ENCODE data around the gene EPB41L2.

GRCh38 chr6:131024565-131024964 lies 38.5 kb downstream of the EPB41L2 start:
- no peak for TF ChIP-seq CTCF (IDR thresholded peaks at IDR 0.05)
- no peak for TF ChIP-seq SIN3A (IDR thresholded peaks at IDR 0.05; ENCODE audit: borderline replicate concordance, insufficient read depth, low read depth, low read length)
- TF ChIP-seq, protein P1, sequence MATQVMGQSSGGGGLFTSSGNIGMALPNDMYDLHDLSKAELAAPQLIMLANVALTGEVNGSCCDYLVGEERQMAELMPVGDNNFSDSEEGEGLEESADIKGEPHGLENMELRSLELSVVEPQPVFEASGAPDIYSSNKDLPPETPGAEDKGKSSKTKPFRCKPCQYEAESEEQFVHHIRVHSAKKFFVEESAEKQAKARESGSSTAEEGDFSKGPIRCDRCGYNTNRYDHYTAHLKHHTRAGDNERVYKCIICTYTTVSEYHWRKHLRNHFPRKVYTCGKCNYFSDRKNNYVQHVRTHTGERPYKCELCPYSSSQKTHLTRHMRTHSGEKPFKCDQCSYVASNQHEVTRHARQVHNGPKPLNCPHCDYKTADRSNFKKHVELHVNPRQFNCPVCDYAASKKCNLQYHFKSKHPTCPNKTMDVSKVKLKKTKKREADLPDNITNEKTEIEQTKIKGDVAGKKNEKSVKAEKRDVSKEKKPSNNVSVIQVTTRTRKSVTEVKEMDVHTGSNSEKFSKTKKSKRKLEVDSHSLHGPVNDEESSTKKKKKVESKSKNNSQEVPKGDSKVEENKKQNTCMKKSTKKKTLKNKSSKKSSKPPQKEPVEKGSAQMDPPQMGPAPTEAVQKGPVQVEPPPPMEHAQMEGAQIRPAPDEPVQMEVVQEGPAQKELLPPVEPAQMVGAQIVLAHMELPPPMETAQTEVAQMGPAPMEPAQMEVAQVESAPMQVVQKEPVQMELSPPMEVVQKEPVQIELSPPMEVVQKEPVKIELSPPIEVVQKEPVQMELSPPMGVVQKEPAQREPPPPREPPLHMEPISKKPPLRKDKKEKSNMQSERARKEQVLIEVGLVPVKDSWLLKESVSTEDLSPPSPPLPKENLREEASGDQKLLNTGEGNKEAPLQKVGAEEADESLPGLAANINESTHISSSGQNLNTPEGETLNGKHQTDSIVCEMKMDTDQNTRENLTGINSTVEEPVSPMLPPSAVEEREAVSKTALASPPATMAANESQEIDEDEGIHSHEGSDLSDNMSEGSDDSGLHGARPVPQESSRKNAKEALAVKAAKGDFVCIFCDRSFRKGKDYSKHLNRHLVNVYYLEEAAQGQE (IDR thresholded peaks at IDR 0.05; ENCODE audit: insufficient read depth in 1 of 2, low read depth in 2 of 2, low read length in 1 of 2): no peak
